Erythroblast (primary cell): Measurements from ENCODE around the gene LRBA.

Experiments used
- GATA1 ChIP-seq: IDR thresholded peaks from 2 replicates; pipeline ENCODE4 v1.6.1; 2011; ENCODE audit warnings: low read depth, mild to moderate bottlenecking, control low read depth, low read length, moderate library complexity
- POLR2A ChIP-seq: IDR thresholded peaks from 2 replicates; pipeline ENCODE4 v1.6.1; 2011; ENCODE audit warnings: mild to moderate bottlenecking, low read length

DNA sequence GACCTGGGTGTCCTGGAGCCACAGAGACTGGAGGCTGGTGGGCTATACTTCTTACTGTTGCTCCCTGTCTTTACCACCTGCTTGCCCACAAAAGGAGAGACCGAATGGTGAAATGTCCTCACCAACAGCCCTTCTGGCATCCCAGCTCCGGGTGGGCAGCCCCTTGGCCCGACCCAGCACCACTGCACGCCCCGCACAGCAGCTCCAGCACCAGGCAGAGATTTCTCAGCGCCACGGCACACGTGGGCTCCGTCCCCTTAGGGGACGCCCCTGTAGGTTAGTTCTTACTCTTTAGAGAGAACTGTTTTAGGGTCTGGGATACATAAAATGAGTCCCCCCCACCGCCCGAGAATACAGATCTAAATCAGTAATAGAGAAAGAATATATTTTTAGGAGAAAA, 591.6 kb downstream of the LRBA start:
- TF ChIP-seq POLR2A (no peak), GATA1 (no peak)
